ENCODE data around the gene HSPH1. TPM values are rescaled to one million over a fixed set of nuclear protein-coding genes. Genes with fewer than 3 reads are reported as not detected.

HSPH1 gene
- total RNA-seq (10 to 100 TPM; 23.3 to 30.3 TPM), polyA plus RNA-seq (10 to 100 TPM; 11.0 to 17.4 TPM)

DNA sequence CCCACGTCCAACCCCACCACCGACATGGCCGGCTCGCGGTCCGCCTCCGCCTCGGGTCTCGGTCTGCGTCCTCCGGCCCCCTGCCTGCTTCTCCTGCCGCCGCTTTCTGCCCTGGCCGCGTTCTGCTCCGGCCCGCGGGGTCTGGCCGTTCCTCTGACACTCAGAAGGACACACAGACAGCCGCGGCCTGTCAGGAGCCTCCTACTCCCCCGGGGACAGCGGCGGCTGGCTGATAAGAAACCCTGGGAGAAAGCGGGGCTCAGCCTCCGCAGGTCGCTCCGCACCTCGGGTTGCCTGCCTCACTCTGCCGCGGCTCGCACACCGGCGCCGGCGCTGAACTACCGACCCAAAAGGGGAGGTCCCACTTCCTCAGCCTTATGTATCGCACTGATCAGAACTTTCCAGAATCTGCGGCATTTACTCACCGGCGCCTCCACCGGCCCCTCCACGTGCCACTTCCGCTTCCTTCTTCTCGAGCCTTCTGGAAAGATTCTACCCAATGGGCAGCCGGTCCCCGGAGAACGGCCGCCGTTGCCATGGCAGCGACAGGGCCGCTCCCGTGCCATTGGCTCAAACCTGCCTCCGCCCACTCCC lies at the start of gene HSPH1:
HSPH1 (minus strand) TSS at position 348 of the 594 bp plus-strand sequence; CDS start at position 26, 322 bp downstream.
- no peaks in the 10 kb centered on the region for H3K27me3 ChIP-seq (ENCODE audit: control insufficient read depth in 4 of 4, insufficient read depth in 4 of 4, low read length in 3 of 4)
- peak; percentile 96 for DNase-seq (ENCODE audit: low spot score)
- under 1% methylated on average over 54 of the region's 54 CpGs for WGBS
- peak within 1 kb of the TSS; percentile 99 for H3K9ac ChIP-seq (ENCODE audit: low read depth in 1 of 2, low read length in 2 of 2)
- H3K36me3 ChIP-seq (ENCODE audit: control insufficient read depth in 4 of 4, insufficient read depth in 3 of 4, low read depth in 1 of 4, low read length in 3 of 4) = peaks cover 0 to 6% (median 2%) of the 10 kb centered on the region in 4 donors
- H3K27ac ChIP-seq (ENCODE audit: low read depth in 1 of 2, low read length in 2 of 2) = peak within 1 kb of the TSS; percentile 99 to 100
- no peaks in the 10 kb centered on the region for H3K9me3 ChIP-seq (ENCODE audit: control insufficient read depth in 4 of 4, low read length in 3 of 4)
- H3K4me1 ChIP-seq (ENCODE audit: control insufficient read depth in 4 of 4, insufficient read depth in 4 of 4, low read length in 3 of 4) = peaks cover 0 to 16% (median 8%) of the 10 kb centered on the region in 4 donors
- peak within 1 kb of the TSS; percentile 60 to 78 (median 66) for H3K4me3 ChIP-seq (ENCODE audit: low read depth in 1 of 3, low read length in 3 of 3)
- TF ChIP-seq SP1 (IDR thresholded peaks at IDR 0.05) (no peak), YY1 (IDR thresholded peaks at IDR 0.05) (peak; percentile 95), RXRA (IDR thresholded peaks at IDR 0.05) (no peak), JUND (IDR thresholded peaks at IDR 0.05) (no peak), TAF1 (conservative IDR thresholded peaks at IDR 0.05) (peak; percentile 65), EGR1 (IDR thresholded peaks at IDR 0.05; ENCODE audit: low read depth in 2 of 2) (peak in 1 of 2 donors; percentile 68), GABPA (IDR thresholded peaks at IDR 0.05 in 1 of 2, conservative IDR thresholded peaks at IDR 0.05 in 1 of 2) (peak; percentile 66 to 88)
- TF ChIP-seq, protein P1, sequence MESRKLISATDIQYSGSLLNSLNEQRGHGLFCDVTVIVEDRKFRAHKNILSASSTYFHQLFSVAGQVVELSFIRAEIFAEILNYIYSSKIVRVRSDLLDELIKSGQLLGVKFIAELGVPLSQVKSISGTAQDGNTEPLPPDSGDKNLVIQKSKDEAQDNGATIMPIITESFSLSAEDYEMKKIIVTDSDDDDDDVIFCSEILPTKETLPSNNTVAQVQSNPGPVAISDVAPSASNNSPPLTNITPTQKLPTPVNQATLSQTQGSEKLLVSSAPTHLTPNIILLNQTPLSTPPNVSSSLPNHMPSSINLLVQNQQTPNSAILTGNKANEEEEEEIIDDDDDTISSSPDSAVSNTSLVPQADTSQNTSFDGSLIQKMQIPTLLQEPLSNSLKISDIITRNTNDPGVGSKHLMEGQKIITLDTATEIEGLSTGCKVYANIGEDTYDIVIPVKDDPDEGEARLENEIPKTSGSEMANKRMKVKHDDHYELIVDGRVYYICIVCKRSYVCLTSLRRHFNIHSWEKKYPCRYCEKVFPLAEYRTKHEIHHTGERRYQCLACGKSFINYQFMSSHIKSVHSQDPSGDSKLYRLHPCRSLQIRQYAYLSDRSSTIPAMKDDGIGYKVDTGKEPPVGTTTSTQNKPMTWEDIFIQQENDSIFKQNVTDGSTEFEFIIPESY (IDR thresholded peaks at IDR 0.05) = no peak
- TF ChIP-seq, protein P2, sequence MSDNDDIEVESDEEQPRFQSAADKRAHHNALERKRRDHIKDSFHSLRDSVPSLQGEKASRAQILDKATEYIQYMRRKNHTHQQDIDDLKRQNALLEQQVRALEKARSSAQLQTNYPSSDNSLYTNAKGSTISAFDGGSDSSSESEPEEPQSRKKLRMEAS (IDR thresholded peaks at IDR 0.05) = peak; percentile 96
- TF ChIP-seq, protein P3, sequence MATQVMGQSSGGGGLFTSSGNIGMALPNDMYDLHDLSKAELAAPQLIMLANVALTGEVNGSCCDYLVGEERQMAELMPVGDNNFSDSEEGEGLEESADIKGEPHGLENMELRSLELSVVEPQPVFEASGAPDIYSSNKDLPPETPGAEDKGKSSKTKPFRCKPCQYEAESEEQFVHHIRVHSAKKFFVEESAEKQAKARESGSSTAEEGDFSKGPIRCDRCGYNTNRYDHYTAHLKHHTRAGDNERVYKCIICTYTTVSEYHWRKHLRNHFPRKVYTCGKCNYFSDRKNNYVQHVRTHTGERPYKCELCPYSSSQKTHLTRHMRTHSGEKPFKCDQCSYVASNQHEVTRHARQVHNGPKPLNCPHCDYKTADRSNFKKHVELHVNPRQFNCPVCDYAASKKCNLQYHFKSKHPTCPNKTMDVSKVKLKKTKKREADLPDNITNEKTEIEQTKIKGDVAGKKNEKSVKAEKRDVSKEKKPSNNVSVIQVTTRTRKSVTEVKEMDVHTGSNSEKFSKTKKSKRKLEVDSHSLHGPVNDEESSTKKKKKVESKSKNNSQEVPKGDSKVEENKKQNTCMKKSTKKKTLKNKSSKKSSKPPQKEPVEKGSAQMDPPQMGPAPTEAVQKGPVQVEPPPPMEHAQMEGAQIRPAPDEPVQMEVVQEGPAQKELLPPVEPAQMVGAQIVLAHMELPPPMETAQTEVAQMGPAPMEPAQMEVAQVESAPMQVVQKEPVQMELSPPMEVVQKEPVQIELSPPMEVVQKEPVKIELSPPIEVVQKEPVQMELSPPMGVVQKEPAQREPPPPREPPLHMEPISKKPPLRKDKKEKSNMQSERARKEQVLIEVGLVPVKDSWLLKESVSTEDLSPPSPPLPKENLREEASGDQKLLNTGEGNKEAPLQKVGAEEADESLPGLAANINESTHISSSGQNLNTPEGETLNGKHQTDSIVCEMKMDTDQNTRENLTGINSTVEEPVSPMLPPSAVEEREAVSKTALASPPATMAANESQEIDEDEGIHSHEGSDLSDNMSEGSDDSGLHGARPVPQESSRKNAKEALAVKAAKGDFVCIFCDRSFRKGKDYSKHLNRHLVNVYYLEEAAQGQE (IDR thresholded peaks at IDR 0.05) = peak; percentile 95

DNA sequence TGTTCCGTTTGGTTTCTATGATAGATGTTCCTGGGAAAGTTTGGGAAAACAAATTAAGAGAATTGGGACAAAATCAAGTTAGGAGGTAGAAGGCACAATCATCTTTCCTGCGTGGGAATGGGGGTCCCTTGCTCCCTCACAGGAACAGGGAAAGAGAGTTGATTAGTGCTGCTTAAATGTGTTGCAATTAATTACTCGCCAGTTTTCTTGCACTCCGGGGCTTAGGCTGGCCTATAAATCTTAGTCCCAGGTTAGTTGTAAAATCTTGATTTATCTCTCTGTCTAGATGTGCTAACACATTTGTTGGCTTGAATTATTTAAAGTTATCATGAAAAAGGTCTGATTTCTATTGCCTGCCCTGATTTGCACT lies 48.1 kb upstream of the HSPH1 start:
- no peak overlapping the region for H3K4me3 ChIP-seq (ENCODE audit: low read depth in 1 of 3, low read length in 3 of 3)
- no peaks in the 10 kb centered on the region for H3K9me3 ChIP-seq (ENCODE audit: control insufficient read depth in 4 of 4, low read length in 3 of 4)
- peaks cover 0 to 6% (median 1%) of the 10 kb centered on the region in 4 donors for H3K4me1 ChIP-seq (ENCODE audit: control insufficient read depth in 4 of 4, insufficient read depth in 4 of 4, low read length in 3 of 4)
- H3K9ac ChIP-seq (ENCODE audit: low read depth in 1 of 2, low read length in 2 of 2) = no peak overlapping the region
- DNase-seq (ENCODE audit: low spot score) = no peak
- H3K36me3 ChIP-seq (ENCODE audit: control insufficient read depth in 4 of 4, insufficient read depth in 3 of 4, low read depth in 1 of 4, low read length in 3 of 4) = no peaks in the 10 kb centered on the region
- WGBS = 75% methylated on average over 4 of the region's 4 CpGs
- no peaks in the 10 kb centered on the region for H3K27me3 ChIP-seq (ENCODE audit: control insufficient read depth in 4 of 4, insufficient read depth in 4 of 4, low read length in 3 of 4)
- no peak overlapping the region for H3K27ac ChIP-seq (ENCODE audit: low read depth in 1 of 2, low read length in 2 of 2)
- TF ChIP-seq RAD21 (IDR thresholded peaks at IDR 0.05) (no peak), TAF1 (conservative IDR thresholded peaks at IDR 0.05) (no peak), HNF4G (IDR thresholded peaks at IDR 0.05) (no peak), RXRA (IDR thresholded peaks at IDR 0.05) (no peak), JUND (IDR thresholded peaks at IDR 0.05) (no peak), YY1 (IDR thresholded peaks at IDR 0.05) (no peak), NR2F2 (IDR thresholded peaks at IDR 0.05) (no peak), FOXA2 (IDR thresholded peaks at IDR 0.05) (no peak), SP1 (IDR thresholded peaks at IDR 0.05) (no peak)
- TF ChIP-seq, protein P3 (IDR thresholded peaks at IDR 0.05) = no peak
- TF ChIP-seq, protein P2 (IDR thresholded peaks at IDR 0.05) = no peak
- TF ChIP-seq, protein P4, sequence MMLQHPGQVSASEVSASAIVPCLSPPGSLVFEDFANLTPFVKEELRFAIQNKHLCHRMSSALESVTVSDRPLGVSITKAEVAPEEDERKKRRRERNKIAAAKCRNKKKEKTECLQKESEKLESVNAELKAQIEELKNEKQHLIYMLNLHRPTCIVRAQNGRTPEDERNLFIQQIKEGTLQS (IDR thresholded peaks at IDR 0.05) = no peak
- TF ChIP-seq, protein P1 (IDR thresholded peaks at IDR 0.05) = no peak
- TF ChIP-seq, protein P5, sequence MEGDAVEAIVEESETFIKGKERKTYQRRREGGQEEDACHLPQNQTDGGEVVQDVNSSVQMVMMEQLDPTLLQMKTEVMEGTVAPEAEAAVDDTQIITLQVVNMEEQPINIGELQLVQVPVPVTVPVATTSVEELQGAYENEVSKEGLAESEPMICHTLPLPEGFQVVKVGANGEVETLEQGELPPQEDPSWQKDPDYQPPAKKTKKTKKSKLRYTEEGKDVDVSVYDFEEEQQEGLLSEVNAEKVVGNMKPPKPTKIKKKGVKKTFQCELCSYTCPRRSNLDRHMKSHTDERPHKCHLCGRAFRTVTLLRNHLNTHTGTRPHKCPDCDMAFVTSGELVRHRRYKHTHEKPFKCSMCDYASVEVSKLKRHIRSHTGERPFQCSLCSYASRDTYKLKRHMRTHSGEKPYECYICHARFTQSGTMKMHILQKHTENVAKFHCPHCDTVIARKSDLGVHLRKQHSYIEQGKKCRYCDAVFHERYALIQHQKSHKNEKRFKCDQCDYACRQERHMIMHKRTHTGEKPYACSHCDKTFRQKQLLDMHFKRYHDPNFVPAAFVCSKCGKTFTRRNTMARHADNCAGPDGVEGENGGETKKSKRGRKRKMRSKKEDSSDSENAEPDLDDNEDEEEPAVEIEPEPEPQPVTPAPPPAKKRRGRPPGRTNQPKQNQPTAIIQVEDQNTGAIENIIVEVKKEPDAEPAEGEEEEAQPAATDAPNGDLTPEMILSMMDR (IDR thresholded peaks at IDR 0.05; ENCODE audit: low read depth, low read length, missing input control) = no peak
